ENCODE results near the gene SPECC1L. TPM values are rescaled to one million over a fixed set of nuclear protein-coding genes. Genes with fewer than 3 reads are reported as not detected.

The SPECC1L gene
- total RNA-seq, 1 experiment from 2014 or later = 40.8 TPM

GRCh38 chr22:24225044-24225601 is 45.5 kb upstream of the SPECC1L start (continued):
- TF ChIP-seq ZBTB33 (IDR thresholded peaks at IDR 0.05; ENCODE audit: extremely low read depth, insufficient replicate concordance, low read length) (no peak), CEBPB (IDR thresholded peaks at IDR 0.05; ENCODE audit: low read depth) (no peak), ZFX (IDR thresholded peaks at IDR 0.05) (no peak)

- Histone ChIP-seq H3K36me3 (ENCODE audit: control insufficient read depth in 1 of 2, insufficient read depth in 2 of 2, low read length in 2 of 2) (no peaks in the 10 kb centered on the region), H3K4me1 (ENCODE audit: control insufficient read depth in 1 of 2, insufficient read depth in 2 of 2, low read length in 2 of 2) (peaks cover 4 to 10% of the 10 kb centered on the region in 2 experiments; a peak in 3 of 4 replicates), H4K20me1 (ENCODE audit: insufficient read depth) (no peaks in the 10 kb centered on the region), H3K4me3 (replicated peaks in 1 of 2; ENCODE audit: low read depth in 1 of 2, low read length in 2 of 2) (no peak overlapping the region), H3K9me3 (ENCODE audit: control insufficient read depth in 1 of 2, insufficient read depth in 1 of 2, low read depth in 1 of 2, low read length in 2 of 2) (no peaks in the 10 kb centered on the region; a peak in 2 of 4 replicates), H3K27ac (ENCODE audit: low read depth, low read length) (no peak overlapping the region), H3K9ac (ENCODE audit: low read length) (no peak overlapping the region), H3K9me2 (ENCODE audit: insufficient read depth) (no peaks in the 10 kb centered on the region), H2AFZ (ENCODE audit: low read depth, low read length, poor library complexity, severe bottlenecking) (no peak overlapping the region), H3K4me2 (ENCODE audit: low read length) (no peak overlapping the region), H3K79me2 (ENCODE audit: insufficient read depth, low read length) (no peaks in the 10 kb centered on the region), H3K27me3 (ENCODE audit: insufficient read depth, low read length) (no peaks in the 10 kb centered on the region)
- POLR2A ChIA-PET = interaction anchor here (1.1 kb wide), 1 partner anchor 18 kb away, joined by 3 read pairs; no protein-coding TSS in a partner anchor
- CTCF ChIA-PET = no interaction called here
- RAD21 ChIA-PET (ENCODE audit: low non-redundant PET in 1 of 2, low total read pairs in 2 of 2, uncharacterized antibody in 2 of 2, unreplicated experiment in 2 of 2) = no interaction called here
- intact Hi-C loops (cut with micrococcal nuclease) = no loop called here
- DNase-seq (ENCODE audit: low read depth, low spot score) (no peak), ATAC-seq (no peak)
- TF ChIP-seq ZFX (IDR thresholded peaks at IDR 0.05) (no peak), ATF3 (IDR thresholded peaks at IDR 0.05) (no peak), CEBPB (IDR thresholded peaks at IDR 0.05; ENCODE audit: low read depth) (no peak), YY1 (IDR thresholded peaks at IDR 0.05; ENCODE audit: extremely low read depth, insufficient replicate concordance, low read depth, low read length) (no peak), JUND (IDR thresholded peaks at IDR 0.05) (no peak), POLR2AphosphoS5 (IDR thresholded peaks at IDR 0.05; ENCODE audit: low read depth, low read length) (no peak), EZH2 (IDR thresholded peaks at IDR 0.05) (no peak), ELF1 (IDR thresholded peaks at IDR 0.05; ENCODE audit: borderline replicate concordance, low read depth) (no peak), POLR2A (IDR thresholded peaks at IDR 0.05; ENCODE audit: borderline replicate concordance, extremely low read depth, insufficient read depth, insufficient read length) (no peak), TCF7L2 (IDR thresholded peaks at IDR 0.05; ENCODE audit: borderline replicate concordance, extremely low read depth, insufficient read depth, insufficient read length) (no peak), RAD21 (IDR thresholded peaks at IDR 0.05; ENCODE audit: low read depth) (no peak), SP1 (IDR thresholded peaks at IDR 0.05; ENCODE audit: low read depth) (no peak), EGR1 (IDR thresholded peaks at IDR 0.05; ENCODE audit: low read depth) (no peak), SRF (IDR thresholded peaks at IDR 0.05; ENCODE audit: low read depth) (no peak), ZNF274 (IDR thresholded peaks at IDR 0.05; ENCODE audit: low read depth, low read length) (no peak)
- no TSS peak for BruUV-seq (replicated peaks)
These were observed 44.7 kb upstream of the SPECC1L start for GRCh38 chr22:24225951-24226350.
